HuH-7 (cell line): ENCODE results near the gene HES5.
A peak's percentile ranks its signal among the peaks of the same experiment; 100 is the strongest.

Source experiments
- DNase-seq: peaks from one replicate; pipeline ENCODE4 v3.0.0; 2011; ENCODE audit warnings: low spot score

Gene HES5

DNA sequence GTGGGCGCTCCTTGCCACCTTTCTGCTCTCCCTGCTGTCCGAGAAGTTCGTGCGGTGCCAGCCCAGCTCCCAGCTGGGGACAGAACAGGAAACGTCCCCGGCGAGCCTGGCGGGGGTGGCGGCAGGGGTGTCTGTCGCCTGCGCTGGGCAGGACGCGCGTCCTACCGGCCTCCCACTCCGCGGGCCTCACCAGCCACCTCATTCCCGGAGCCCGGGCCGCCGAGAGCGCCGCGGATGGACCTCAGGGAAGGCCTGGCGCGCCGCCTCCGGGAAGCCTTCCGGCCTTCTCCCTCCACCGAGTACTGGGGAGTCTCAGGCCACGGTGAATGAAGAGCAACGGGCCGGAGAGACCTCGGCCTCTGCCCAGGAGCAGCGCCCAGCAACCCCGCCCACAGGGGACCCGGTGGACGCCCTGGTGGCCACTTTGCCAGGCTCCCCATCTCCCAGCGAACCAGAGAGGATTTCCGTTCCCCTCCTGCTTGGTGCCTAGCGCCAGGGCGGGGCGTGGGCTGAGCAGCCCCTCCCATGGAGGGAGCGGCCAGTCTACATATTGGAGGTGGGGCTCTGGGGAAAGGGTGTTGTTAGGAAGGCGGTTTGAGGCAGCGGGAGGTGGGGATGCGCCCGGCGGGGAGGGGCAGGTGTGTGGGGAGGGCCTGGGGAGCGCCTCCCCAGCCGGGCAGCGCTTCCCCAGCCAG lies 16.6 kb upstream of the HES5 start:
- DNase-seq = peak; percentile 96

DNA sequence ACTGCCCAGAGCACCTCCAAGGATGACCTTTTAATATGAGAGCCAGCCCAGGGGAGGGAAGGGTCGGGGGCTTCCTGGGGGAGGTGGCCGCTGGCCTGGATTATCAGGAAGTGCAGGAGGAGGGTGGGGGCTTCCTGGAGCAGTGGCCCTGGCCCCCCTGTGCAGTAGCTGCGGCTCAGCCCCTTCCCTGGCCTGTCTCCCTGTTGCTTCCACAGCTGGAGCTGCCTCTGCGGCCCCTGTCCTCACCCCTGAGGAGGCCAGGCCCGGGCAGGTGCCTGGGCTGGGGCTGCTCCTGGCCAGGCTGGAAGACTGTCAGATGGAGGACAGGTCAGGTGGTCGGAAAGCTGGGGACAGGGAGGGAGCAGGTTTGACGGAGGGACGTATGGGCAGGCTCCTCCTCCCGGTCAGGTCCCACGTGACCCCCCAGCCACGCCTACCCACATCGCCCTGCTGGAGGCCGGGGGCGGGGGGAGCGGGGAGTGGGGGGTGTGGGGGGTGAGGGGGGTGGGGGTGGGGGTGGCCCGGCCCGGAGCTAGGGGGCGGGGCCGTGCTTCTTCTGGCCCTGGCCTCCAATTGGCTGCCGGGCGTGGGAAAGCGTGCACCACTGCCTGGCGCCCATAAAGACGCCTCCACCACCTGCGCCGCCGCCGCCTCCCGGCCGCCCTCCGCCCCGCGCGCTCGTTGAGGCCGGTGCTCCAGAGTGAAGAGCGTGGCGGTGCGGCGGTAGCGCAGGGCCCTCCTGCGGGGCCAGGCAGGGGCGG lies 15.9 kb upstream of the HES5 start:
- peak; percentile 99 for DNase-seq

DNA sequence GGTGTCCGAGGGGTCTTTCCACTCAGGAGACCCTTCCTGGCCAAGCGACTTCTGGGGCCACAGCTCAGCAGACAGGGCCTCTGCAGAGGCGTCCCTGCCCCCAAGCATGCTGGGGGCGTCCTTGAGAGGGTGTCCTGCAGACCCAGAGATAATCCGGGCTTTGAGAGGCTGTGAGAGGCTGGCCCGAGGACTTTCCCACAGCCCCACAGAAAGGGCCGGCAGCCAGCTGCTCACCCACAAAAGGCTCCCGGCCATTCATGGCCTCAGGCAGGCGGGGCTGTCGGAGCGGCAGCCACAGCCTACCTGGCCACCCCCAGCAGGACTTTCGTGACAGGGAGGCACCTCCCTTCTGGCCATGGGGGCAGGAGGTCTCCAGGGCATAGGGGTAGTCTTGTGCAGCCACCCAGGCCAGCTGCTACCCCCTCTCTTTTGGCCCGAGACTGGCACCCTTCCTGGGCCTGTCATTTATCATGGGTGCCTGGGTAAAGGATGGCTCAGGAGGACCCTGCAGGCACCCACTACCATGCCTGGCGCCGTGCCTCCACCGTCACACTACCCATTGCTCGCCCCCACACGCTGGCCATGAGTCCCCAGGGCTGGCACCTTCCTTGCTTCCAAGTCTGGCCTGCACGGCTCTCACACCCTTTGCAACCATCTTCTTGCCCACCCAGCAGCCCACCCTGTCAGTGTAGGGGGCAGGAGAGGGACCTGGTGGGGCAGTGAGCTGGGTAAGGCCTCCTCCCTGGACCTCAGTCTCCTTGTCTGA lies 15.0 kb upstream of the HES5 start:
- no peak for DNase-seq

GRCh38 chr1:2544093-2544874 lies 14.2 kb upstream of the HES5 start:
- no peak for DNase-seq

GRCh38 chr1:2543543-2544092 lies 13.6 kb upstream of the HES5 start:
- DNase-seq = no peak

- DNase-seq = no peak
These were observed 12.3 kb upstream of the HES5 start for GRCh38 chr1:2542246-2542915.

GRCh38 chr1:2541619-2542245 lies 11.7 kb upstream of the HES5 start:
- no peak for DNase-seq

GRCh38 chr1:2540816-2541492 lies 10.9 kb upstream of the HES5 start:
- DNase-seq = no peak

GRCh38 chr1:2539312-2539907 lies 9.3 kb upstream of the HES5 start:
- peak; percentile 66 for DNase-seq

- DNase-seq = no peak
These were observed 8.8 kb upstream of the HES5 start for GRCh38 chr1:2538872-2539271.

- DNase-seq = no peak
These were observed 8.3 kb upstream of the HES5 start for GRCh38 chr1:2538376-2538775.

GRCh38 chr1:2537784-2538115 lies 7.7 kb upstream of the HES5 start:
- DNase-seq = no peak

GRCh38 chr1:2535981-2536380 lies 5.9 kb upstream of the HES5 start:
- DNase-seq = no peak

- no peak for DNase-seq
These were observed 5.4 kb upstream of the HES5 start for GRCh38 chr1:2535455-2535854.

GRCh38 chr1:2534687-2535441 lies 4.8 kb upstream of the HES5 start:
- DNase-seq = no peak

DNA sequence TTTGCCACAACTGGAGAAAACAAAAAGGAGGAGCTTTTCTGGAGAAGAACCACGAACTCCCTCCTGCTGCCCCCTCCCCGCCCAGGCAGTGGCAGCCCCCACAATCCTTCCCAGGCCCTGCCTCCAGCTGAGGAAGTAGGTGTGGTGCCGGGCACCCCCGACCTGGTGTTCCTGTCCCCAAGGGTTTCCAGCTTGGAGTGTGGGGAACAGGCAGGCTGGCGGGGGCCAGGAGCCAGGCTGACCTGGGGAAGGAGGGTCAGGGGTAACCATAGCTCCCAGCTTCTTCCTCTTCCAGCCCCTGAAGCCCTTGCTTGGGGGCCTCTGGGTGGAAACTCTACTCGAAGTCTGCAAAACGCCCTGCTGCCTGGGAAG lies 4.2 kb upstream of the HES5 start:
- no peak for DNase-seq

DNA sequence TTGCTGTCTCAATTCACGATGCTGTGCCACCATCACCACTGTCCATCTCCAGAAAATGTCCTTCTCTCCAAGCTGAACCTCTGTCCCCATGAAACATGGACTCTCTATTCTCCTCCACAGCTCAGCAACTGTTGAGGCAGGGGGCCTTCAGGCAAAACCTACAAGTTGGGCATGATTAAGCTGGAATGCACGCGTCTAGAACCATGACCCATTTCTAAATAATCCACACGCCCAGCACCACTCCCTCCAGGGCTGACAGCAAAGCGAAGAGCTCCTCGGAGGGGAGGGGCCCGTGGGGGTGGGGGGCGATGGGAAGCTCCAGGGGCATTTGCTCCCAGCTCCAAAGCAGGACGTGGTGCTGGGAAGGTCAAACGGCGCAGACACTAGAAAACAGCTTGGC lies 3.3 kb upstream of the HES5 start:
- DNase-seq = no peak

DNA sequence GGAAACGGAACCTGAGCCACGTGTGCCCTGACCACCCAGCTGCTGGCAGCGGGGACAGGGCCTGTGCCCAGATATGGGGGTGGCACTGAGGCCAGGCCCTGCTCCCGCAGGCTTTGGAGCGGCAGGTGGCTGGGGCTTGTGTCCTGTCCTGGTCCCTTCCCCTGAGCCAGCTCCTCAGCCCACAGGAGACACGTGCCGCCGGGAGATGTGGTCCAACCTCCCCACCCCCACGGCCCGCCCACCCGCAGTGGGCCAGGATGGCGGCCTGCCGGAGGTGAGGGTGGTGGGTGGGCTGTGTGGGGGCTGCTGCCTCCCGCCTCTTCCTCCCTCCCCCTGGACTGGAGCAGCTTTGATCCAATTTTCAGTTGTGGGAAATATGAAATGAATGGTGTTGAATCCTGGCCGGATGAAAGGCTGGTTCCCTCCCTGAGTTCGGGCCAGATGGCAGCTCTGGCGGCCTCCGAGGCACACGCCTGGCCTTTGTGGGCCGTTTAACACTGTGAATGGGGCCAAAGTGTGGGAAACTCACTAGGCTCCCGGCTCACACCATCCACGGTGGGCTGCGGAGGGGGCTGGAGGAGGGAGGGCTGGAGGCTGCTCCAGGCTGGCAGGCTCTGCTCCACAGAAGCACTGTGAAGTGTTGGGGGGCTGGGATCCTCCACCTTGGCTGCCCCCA lies 2.6 kb upstream of the HES5 start:
- no peak for DNase-seq
